IPS-18a (cell line): Measurements from ENCODE around the gene FGD1.
"Not testable (repeated sequence)": the region's sequence is repeated elsewhere in the genome, so short reads cannot be mapped to it uniquely, and the experiment has no call there.

Source experiments
- H3K27ac ChIP-seq: one replicate; pipeline ENCODE4 v1.5.1; 2013; ENCODE audit warnings: low read length
- H3K27me3 ChIP-seq: one replicate; pipeline ENCODE4 v1.6.1; 2013; ENCODE audit warnings: mild to moderate bottlenecking, low read length; ENCODE audit not compliant: control insufficient read depth, insufficient read depth
- H3K36me3 ChIP-seq: one replicate; pipeline ENCODE4 v1.6.1; 2013; ENCODE audit warnings: low read depth, low read length; ENCODE audit not compliant: control insufficient read depth
- H3K4me1 ChIP-seq: one replicate; pipeline ENCODE4 v1.6.1; 2013; ENCODE audit warnings: low read depth, low read length; ENCODE audit not compliant: control insufficient read depth
- H3K4me3 ChIP-seq: one replicate; pipeline ENCODE4 v1.5.1; 2013; ENCODE audit warnings: low read length
- H3K9ac ChIP-seq: one replicate; pipeline ENCODE4 v1.6.1; 2013; ENCODE audit warnings: mild to moderate bottlenecking, low read length, moderate library complexity
- H3K9me3 ChIP-seq: one replicate; pipeline ENCODE4 v1.6.1; 2013; ENCODE audit warnings: low read depth, low read length; ENCODE audit not compliant: control insufficient read depth

The FGD1 gene

DNA sequence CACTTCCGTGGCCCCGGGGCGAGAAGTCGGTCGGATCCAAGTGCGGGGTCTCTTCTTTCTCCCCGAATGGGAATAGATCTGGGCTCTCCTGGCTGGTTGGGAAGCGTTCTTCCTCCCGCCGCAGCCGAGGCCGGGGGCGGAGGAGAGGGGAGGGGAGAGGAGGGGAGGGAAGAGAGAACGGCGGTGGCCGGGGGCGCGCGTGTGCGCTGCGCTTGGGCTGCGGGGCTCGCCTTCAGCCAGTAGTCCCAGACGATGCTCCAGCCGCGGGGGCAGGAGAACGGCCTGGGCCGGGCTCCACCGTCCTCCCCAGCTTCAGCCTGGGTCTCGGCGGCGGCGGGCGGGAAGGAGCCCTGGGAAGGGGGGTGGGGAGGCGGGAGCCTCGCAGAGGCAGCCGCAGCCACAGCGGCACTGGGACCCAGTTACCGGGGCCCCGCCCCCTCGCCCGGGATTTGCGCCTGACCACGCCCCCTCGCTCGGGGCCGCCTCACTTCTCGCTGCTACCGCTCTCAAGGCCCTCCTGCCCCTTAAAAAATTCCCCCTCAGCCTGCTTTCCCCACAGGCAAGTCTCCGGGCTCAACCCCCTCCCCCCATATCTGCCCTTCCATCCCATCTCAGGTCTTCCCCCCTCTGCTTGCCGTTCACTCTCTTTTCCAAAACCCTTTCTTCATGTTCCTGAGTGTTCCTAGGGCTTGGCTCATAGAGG, at the start of gene FGD1:
Gene FGD1 (minus strand): TSS at position 421 of the 703 bp plus-strand sequence. CDS start 802 bp downstream, outside the sequence.
- no peaks in the 10 kb centered on the region for H3K27me3 ChIP-seq
- H3K36me3 ChIP-seq, result no peaks in the 10 kb centered on the region
- no peak within 1 kb of the TSS for H3K27ac ChIP-seq
- peaks cover 8% of the 10 kb centered on the region for H3K4me1 ChIP-seq
- peak within 1 kb of the TSS; percentile 52 for H3K9ac ChIP-seq
- peaks cover 12% of the 10 kb centered on the region for H3K9me3 ChIP-seq
- peak within 1 kb of the TSS; percentile 68 for H3K4me3 ChIP-seq

DNA sequence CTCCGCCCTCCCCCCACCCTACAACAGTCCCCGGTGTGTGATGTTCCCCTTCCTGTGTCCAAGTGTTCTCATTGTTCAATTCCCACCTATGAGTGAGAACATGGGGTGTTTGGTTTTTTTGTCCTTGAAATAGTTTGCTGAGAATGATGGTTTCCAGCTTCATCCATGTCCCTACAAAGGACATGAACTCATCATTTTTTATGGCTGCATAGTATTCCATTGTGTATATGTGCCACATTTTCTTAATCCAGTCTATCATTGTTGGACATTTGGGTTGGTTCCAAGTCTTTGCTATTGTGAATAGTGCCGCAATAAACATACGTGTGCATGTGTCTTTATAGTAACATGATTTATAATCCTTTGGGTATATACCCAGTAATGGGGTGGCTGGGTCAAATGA, 46.2 kb upstream of the FGD1 start:
- H3K36me3 ChIP-seq, result peaks cover 56% of the 10 kb centered on the region
- H3K4me1 ChIP-seq, H3K9ac ChIP-seq, H3K4me3 ChIP-seq, H3K27ac ChIP-seq, H3K27me3 ChIP-seq, H3K9me3 ChIP-seq: not testable (repeated sequence)

DNA sequence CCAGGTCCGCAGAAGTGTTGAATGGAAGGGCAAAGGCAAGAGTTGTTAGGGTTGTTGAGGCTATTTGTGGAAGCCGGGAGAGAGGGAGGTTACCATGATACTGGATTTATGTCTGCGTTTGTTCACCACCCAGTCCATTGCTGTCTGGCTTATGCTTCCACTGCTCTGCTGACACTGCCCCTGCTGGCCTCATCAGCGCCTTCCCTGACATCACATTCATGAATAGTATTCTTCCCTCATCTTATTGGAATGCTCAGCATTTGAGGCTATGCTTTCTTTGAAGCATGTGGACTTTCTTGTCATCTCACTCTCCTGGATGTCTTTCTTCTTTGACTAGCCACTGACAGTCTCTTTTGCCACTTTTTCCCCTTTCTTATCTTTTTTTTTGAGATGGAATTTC, 44.3 kb upstream of the FGD1 start:
- no peaks in the 10 kb centered on the region for H3K27me3 ChIP-seq
- H3K4me3 ChIP-seq, result no peak overlapping the region
- peaks cover 50% of the 10 kb centered on the region for H3K36me3 ChIP-seq
- peaks cover 11% of the 10 kb centered on the region for H3K9me3 ChIP-seq
- H3K9ac ChIP-seq, result no peak overlapping the region
- no peak overlapping the region for H3K27ac ChIP-seq
- no peaks in the 10 kb centered on the region for H3K4me1 ChIP-seq

DNA sequence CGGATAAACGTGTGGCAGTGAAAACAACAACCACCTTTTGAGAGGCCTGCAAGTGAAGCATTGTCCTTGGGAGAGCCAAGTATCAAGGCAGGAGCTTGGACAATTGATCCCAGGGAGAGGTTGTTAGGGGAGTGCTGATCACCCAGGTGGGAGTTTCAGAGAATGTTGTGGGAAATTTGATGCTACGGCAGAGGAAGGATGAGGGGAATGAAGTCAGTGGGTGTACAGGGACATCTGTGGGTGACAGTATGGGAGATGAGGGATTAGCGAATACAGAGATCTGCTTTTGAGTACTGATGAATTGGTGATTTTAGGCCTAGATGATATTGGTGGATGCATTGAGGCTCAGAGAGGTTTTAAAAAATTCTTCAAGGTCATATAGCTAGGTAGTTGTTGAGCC, 38.2 kb upstream of the FGD1 start:
- no peaks in the 10 kb centered on the region for H3K27me3 ChIP-seq
- no peak overlapping the region for H3K27ac ChIP-seq
- peaks cover 34% of the 10 kb centered on the region for H3K36me3 ChIP-seq
- peaks cover 13% of the 10 kb centered on the region for H3K9me3 ChIP-seq
- H3K9ac ChIP-seq, result no peak overlapping the region
- H3K4me1 ChIP-seq, result no peaks in the 10 kb centered on the region
- no peak overlapping the region for H3K4me3 ChIP-seq

DNA sequence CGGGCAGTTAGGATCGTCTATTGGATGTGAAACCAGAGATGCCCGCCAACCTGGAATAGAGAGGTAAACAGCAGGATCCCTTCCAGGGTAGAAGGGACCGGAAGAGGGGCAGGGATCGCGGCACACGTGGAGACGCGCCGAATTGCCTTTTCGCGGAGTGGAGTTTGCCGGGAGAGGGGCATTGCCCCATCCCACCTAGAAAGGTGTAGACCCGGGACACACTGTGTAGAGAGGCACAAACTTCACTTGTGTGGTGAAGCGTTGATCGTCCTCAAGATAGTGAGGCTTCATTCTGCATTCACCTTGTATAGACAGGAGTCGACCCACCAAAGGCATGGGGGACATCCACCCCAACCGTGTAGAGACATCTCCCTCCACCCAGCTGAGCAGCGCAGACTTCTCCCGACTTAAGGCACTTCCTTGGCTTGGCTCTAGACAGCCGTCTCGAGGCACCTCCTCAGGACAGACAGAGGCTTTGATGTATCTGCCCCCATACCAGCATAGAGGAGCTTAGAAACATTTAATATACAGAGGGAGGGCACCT, 34.4 kb upstream of the FGD1 start:
- H3K27me3 ChIP-seq, result no peaks in the 10 kb centered on the region
- H3K4me3 ChIP-seq, result peak overlapping the region; percentile 94
- H3K27ac ChIP-seq, result peak overlapping the region; percentile 71
- peaks cover 11% of the 10 kb centered on the region for H3K4me1 ChIP-seq
- H3K9ac ChIP-seq, result peak overlapping the region; percentile 87
- peaks cover 23% of the 10 kb centered on the region for H3K9me3 ChIP-seq
- peaks cover 20% of the 10 kb centered on the region for H3K36me3 ChIP-seq

DNA sequence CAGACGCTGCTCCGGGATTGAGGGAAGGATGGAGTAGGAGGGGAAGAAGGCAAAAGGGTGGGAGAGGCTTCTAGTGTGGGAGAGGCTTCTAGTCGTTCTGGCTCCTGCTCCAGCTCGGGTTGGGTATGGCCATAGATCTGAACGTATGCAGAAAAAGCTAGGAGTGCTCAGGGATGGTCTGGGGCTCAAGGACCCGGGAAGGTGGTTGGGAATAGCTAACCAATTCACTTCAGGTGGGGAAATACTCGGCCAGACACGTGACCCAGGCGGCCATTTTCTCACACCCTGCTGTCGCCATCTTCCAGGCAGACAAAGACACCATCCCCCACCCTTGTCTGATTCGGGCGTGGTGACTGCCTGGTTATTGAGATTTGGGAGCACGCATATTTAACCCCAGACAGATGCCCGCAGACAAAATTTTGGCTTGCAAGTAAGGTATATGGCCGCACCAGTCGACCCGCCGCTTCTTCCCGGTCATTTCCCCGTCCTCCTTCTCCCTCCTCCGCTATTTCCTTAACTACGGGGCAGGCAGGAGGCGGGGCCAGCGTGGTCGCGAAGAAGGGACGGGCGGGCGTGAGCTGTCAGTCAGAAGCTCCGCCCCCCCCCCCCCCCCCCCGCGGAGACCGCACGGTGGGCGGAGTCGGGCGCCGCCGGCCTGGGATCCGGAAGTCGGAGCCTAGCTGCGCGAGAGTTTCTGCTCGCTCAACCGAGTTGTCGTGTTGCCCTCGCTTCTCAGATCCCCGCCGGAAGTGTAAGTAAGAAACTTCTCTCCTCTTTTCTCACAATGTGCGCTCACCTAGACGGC, 33.7 kb upstream of the FGD1 start, which contains the start of gene GNL3L:
Gene GNL3L (plus strand): TSS at position 668 of the 805 bp plus-strand sequence. CDS start 2,348 bp downstream, outside the sequence.
- Histone ChIP-seq H3K9me3 (peaks cover 23% of the 10 kb centered on the region), H3K9ac (peak within 1 kb of the TSS; percentile 87), H3K27ac (peak within 1 kb of the TSS; percentile 94)

DNA sequence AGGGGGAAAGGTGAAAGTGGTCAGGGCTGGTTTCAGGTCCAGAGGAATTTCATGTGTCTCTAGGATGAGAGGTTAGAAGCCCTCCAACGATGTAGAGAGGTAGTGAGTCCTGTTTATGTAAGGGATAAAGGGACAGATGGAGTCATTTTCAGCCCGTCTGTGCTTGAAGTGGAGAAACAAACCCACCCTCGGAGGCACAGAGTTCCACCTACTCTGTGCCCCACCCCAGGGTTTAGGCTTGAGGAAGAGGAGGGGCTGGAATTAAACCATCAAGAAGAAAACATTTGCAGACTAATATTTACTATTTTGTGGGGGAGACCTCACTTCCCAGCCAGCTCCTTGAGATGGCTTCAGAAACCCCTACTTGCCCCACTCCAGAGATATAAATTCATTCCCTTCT, 33.1 kb upstream of the FGD1 start:
- peak overlapping the region; percentile 65 for H3K4me3 ChIP-seq

More for the DNA sequence above, 33.7 kb upstream of the FGD1 start, which contains the start of gene GNL3L:
- H3K4me1 ChIP-seq, result peaks cover 11% of the 10 kb centered on the region
- peaks cover 19% of the 10 kb centered on the region for H3K36me3 ChIP-seq
- H3K27me3 ChIP-seq, result no peaks in the 10 kb centered on the region
- peak within 1 kb of the TSS; percentile 94 for H3K4me3 ChIP-seq

DNA sequence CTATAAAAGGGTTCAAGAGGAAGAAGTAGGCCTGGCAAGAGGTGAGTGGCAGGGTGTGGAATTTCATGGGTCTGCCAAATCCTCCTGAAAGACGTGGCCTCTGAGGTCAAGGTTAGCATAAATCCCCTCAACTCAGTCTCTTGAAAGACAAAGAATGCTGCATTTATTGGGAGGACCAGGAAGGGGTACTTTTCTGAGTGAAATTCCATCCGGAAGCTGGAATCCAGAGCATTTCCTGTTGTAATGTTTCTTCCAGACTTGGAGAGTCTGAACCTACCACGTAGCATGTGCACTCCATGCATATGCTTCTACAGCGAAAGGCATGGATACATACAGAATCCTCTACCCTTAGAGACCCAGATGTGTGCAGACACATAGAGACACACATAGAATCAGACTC, 13.4 kb upstream of the FGD1 start:
- Histone ChIP-seq H3K9me3 (no peaks in the 10 kb centered on the region), H3K4me3 (no peak overlapping the region), H3K4me1 (no peaks in the 10 kb centered on the region), H3K9ac (no peak overlapping the region), H3K36me3 (no peaks in the 10 kb centered on the region), H3K27ac (no peak overlapping the region), H3K27me3 (no peaks in the 10 kb centered on the region)

More for the DNA sequence above, 33.1 kb upstream of the FGD1 start:
- Histone ChIP-seq H3K4me1 (peaks cover 11% of the 10 kb centered on the region), H3K9ac (peak overlapping the region; percentile 87), H3K36me3 (peaks cover 19% of the 10 kb centered on the region), H3K27ac (peak overlapping the region; percentile 94), H3K9me3 (peaks cover 22% of the 10 kb centered on the region), H3K27me3 (no peaks in the 10 kb centered on the region)

DNA sequence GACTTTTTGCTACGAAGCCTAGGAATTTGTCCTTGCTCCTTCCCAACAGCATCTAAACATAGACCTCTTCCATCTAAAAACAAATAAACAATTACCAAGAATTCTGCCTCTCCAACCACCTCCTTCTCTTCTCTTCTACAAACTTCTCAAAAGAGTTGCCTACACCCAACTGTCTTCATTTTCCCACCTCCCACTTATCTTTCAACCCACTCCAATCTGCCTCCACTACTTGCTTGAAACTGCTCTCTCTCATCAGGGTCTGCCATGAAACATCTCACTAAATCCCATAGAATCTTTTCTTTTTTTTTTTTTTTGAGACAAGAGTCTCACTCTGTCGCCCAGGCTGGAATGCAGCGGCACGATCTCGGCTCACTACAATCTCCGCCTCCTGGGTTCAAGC, 902 bp upstream of the FGD1 start:
- no peak overlapping the region for H3K4me3 ChIP-seq
- H3K9me3 ChIP-seq, result peaks cover 8% of the 10 kb centered on the region
- no peaks in the 10 kb centered on the region for H3K36me3 ChIP-seq
- no peak overlapping the region for H3K9ac ChIP-seq
- no peak overlapping the region for H3K27ac ChIP-seq
- no peaks in the 10 kb centered on the region for H3K27me3 ChIP-seq
- H3K4me1 ChIP-seq, result peaks cover 8% of the 10 kb centered on the region

DNA sequence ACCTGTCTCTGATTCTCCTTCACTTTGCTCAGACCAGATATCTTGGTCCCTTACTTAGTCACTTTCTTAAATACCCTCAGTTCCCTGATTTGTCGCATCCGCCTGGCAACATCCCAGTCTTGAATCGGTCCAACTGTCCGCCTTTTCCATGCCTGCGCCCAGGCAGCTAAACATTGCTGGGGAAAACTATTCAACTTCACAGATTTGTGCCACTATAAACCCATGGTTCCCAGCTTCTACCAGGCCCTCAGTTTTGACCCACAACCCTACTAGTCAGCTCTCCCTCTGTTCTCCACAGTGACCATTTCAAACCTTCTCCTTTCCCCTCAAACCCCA, 451 bp upstream of the FGD1 start:
- Histone ChIP-seq H3K4me1 (peaks cover 8% of the 10 kb centered on the region), H3K27ac (no peak overlapping the region), H3K4me3 (peak overlapping the region; percentile 68), H3K9me3 (peaks cover 8% of the 10 kb centered on the region), H3K9ac (peak overlapping the region; percentile 48), H3K27me3 (no peaks in the 10 kb centered on the region), H3K36me3 (no peaks in the 10 kb centered on the region)

DNA sequence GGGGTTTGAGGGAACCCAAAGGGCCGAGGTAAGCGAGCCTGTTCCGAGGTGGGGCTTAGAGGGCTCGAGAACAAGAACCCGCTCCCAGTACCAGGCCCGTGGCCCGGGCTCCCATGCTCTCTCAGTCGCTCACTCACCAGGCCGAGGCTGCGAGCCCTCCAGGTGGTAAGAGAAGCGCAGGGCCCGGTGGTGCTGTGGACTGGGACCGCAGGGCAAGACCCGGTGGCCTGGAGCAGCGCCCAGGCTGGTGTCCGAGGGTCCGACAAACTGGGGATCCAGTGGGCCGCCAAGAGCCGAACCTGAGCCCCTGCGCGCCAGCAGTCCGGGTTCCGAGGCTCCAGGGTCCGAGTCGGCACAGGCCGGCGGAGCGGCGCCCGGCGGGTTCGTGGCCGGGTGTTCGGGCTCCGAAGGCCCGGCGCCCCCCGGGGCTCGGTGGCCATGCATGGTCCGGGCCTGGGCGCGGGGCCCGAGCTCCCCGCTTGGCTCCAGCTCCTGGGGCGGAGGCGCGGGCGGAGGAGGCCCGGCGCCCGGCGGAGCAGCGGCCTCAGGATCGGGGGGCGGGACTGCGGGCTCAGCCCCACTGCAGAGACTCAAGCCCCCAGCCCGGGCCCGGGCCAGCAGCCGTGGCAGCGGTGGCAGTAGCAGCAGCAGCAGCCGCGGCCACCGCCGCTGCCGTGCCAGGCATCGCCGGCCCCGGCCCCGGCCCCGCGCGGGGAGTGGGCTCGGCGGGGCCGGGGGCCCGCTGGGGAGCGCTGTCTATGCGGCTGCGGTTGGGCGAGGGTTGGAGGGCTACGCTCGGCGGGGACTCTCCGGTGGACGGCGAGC, 833 bp downstream of the FGD1 start:
- H3K9ac ChIP-seq, result peak overlapping the region; percentile 52
- H3K4me3 ChIP-seq, result peak overlapping the region; percentile 68
- peaks cover 8% of the 10 kb centered on the region for H3K4me1 ChIP-seq
- no peaks in the 10 kb centered on the region for H3K27me3 ChIP-seq
- peaks cover 14% of the 10 kb centered on the region for H3K9me3 ChIP-seq
- no peak overlapping the region for H3K27ac ChIP-seq
- no peaks in the 10 kb centered on the region for H3K36me3 ChIP-seq
